Endothelial cell of umbilical vein (primary cell): ENCODE data around the gene KCNJ18. TPM values are rescaled to one million over a fixed set of nuclear protein-coding genes. Genes with fewer than 3 reads are reported as not detected.
"Not testable (repeated sequence)": the region's sequence is repeated elsewhere in the genome, so short reads cannot be mapped to it uniquely, and the experiment has no call there.

Experiments used
- BruUV-seq: library from RNA; stranded (reverse); fragments of 400-500 nt; replicated peaks from 2 replicates; lab custom pipeline; 2021; lab: Mats Ljungman, UMichigan
- CTCF ChIA-PET: fragments of 300-600, 350-600 bp; sonication (Branson Sonifier 250); formaldehyde crosslinking; loops from one replicate; lab custom pipeline; 2021; ENCODE audit warnings: antibody characterized with exemption, inconsistent platforms; lab: Charles Lee
- POLR2A ChIA-PET: fragments of 300-600, 350-600 bp; sonication (Branson Sonifier 250); formaldehyde crosslinking; loops from one replicate; lab custom pipeline; 2021; ENCODE audit warnings: antibody characterized with exemption, inconsistent platforms; lab: Charles Lee
- DNase-seq: peaks from one replicate; pipeline ENCODE4 v3.0.0-alpha.2; 2011; ENCODE audit warnings: low read depth, low spot score
- FAIRE-seq: peaks from 2 replicates; lab custom pipeline; 2011; peaks lifted over from hg19 to GRCh38; lab: Jason Lieb, UNC
- H2AFZ ChIP-seq: 2 replicates; pipeline ENCODE4 v1.6.0; 2012; ENCODE audit warnings: low read depth, low read length, control low read depth, inconsistent platforms
- H3K27ac ChIP-seq: 2 replicates; pipeline ENCODE4 v1.5.1; 2011; ENCODE audit warnings: low read depth, mild to moderate bottlenecking, control low read depth, low read length, moderate library complexity; ENCODE audit not compliant: insufficient read depth
- H3K27me3 ChIP-seq, 2 experiments: 2 replicates each; pipeline versions ENCODE4 v1.6.0 to v1.6.1; 2011; ENCODE audit warnings: low read length in 2 of 2, mixed read lengths in 1 of 2; ENCODE audit not compliant: control insufficient read depth in 2 of 2, insufficient read depth in 2 of 2
- H3K36me3 ChIP-seq, 2 experiments: 2 replicates in 1 of 2; 3 replicates in 1 of 2; pipeline ENCODE4 v1.5.1; 2011; ENCODE audit warnings: low read length in 2 of 2, mild to moderate bottlenecking in 1 of 2, moderate library complexity in 1 of 2; ENCODE audit not compliant: control insufficient read depth in 2 of 2, insufficient read depth in 2 of 2; ENCODE audit errors: extremely low read depth in 1 of 2
- H3K4me1 ChIP-seq: 3 replicates; pipeline ENCODE4 v1.5.1; 2011; ENCODE audit warnings: mild to moderate bottlenecking, low read length; ENCODE audit not compliant: control insufficient read depth, insufficient read depth; ENCODE audit errors: extremely low read depth
- H3K4me2 ChIP-seq: 2 replicates; pipeline ENCODE4 v1.6.1; 2011; ENCODE audit warnings: low read length, control low read depth, mixed read lengths; ENCODE audit not compliant: insufficient read depth
- H3K4me3 ChIP-seq, 3 experiments: fragments of 200-600 bp in 1 of 3; sonication (generic), shearing (Covaris generic) in 1 of 3; replicated peaks in 1 of 3; 2 replicates each; pipeline ENCODE4 v1.5.1; 2011 to 2016; ENCODE audit warnings: control low read depth in 3 of 3, low read length in 3 of 3, mild to moderate bottlenecking in 2 of 3, inconsistent platforms in 1 of 3, low read depth in 1 of 3, moderate library complexity in 1 of 3; ENCODE audit not compliant: insufficient read depth in 1 of 3
- H3K79me2 ChIP-seq: 2 replicates; pipeline ENCODE4 v1.6.0; 2012; ENCODE audit warnings: low read length, inconsistent platforms; ENCODE audit not compliant: control insufficient read depth, insufficient read depth
- H3K9ac ChIP-seq: replicated peaks from 2 replicates; pipeline ENCODE3; 2011; ENCODE audit warnings: low read length, control low read depth; ENCODE audit not compliant: insufficient read depth; ENCODE audit errors: extremely low read depth
- H3K9me1 ChIP-seq: replicated peaks from 3 replicates; pipeline ENCODE4 v1.6.0; 2011; ENCODE audit warnings: mild to moderate bottlenecking, low read length; ENCODE audit not compliant: control insufficient read depth, insufficient read depth; ENCODE audit errors: extremely low read depth
- H3K9me3 ChIP-seq: replicated peaks from 2 replicates; pipeline ENCODE4 v1.5.1; 2012; ENCODE audit warnings: low read length, inconsistent platforms; ENCODE audit not compliant: control insufficient read depth, insufficient read depth
- H4K20me1 ChIP-seq: replicated peaks from 2 replicates; pipeline ENCODE3; 2011; ENCODE audit warnings: mild to moderate bottlenecking, low read length; ENCODE audit not compliant: control insufficient read depth, insufficient read depth; ENCODE audit errors: extremely low read depth
- dilution Hi-C: fragments of 300-500 bp; cut with MboI; formaldehyde crosslinking; loops from one replicate; pipeline ENCODE4 v1.15.0; 2019; ENCODE audit warnings: low sequenced_read_pairs; ENCODE audit not compliant: extremely low pct_ligation_motif_present
- intact Hi-C: fragments of 100-400 bp; cut with micrococcal nuclease; formaldehyde crosslinking; loops from one replicate; pipeline ENCODE4 v1.10.0; 2022
- polyA plus RNA-seq, 4 experiments: library from polyadenylated mRNA; depleted of rRNA in 3 of 4; stranded (reverse) in 3 of 4; unstranded in 1 of 4; fragments of >200 nt; gene quantifications; 2 replicates each; pipeline versions ENCODE4 v1.2.1 to v1.2.3, GENCODE V29; 2011 to 2012; ENCODE audit warnings: missing spikeins in 1 of 4
- total RNA-seq: library from RNA; stranded (reverse); gene quantifications from 2 replicates; pipeline ENCODE4 v1.2.3, GENCODE V29; 2021

Gene KCNJ18
- total and polyA plus RNA-seq, 2 donors (not counting 3 experiments of a cell fraction or from before 2014, with no cell fraction given): not detected

GRCh38 chr17:21713631-21714030 is 21.3 kb downstream of the KCNJ18 start:
- H3K9me1 ChIP-seq, POLR2A ChIA-PET, dilution Hi-C loops, H3K27ac ChIP-seq, H3K4me2 ChIP-seq, H3K79me2 ChIP-seq, H4K20me1 ChIP-seq, DNase-seq, BruUV-seq, H3K27me3 ChIP-seq, H3K9me3 ChIP-seq, H2AFZ ChIP-seq, H3K36me3 ChIP-seq, H3K4me3 ChIP-seq, intact Hi-C loops, CTCF ChIA-PET, H3K4me1 ChIP-seq, FAIRE-seq, H3K9ac ChIP-seq: not testable (repeated sequence)

DNA sequence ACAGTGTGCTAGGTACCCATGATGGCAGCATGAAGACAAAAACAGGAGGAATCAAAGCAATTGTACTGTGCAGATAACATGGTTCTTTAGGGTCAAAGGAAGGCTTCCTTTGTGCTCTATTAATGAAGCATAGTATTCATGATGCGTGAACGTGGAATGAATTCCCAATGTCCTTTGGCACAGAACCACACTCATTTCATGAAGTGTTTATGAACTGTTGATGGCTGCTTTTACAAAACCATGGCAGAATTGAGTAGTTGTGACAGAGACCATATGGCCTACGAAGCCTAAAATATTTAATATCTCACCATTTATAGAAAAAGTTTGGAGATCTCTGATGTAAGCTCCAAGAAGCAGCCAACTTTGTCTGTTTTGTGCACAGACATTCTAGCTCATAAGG is 22.4 kb downstream of the KCNJ18 start:
- POLR2A ChIA-PET, H2AFZ ChIP-seq, H3K9ac ChIP-seq, H3K27ac ChIP-seq, H3K27me3 ChIP-seq, H3K4me3 ChIP-seq, BruUV-seq, intact Hi-C loops, FAIRE-seq, H3K4me2 ChIP-seq, CTCF ChIA-PET, H3K4me1 ChIP-seq, H3K79me2 ChIP-seq, H4K20me1 ChIP-seq, H3K9me3 ChIP-seq, H3K9me1 ChIP-seq, H3K36me3 ChIP-seq, DNase-seq, dilution Hi-C loops: not testable (repeated sequence)

GRCh38 chr17:21715877-21716276 is 23.6 kb downstream of the KCNJ18 start:
- intact Hi-C loops, H2AFZ ChIP-seq, H3K4me3 ChIP-seq, H3K9me1 ChIP-seq, H3K27me3 ChIP-seq, dilution Hi-C loops, FAIRE-seq, H3K4me1 ChIP-seq, CTCF ChIA-PET, H3K79me2 ChIP-seq, POLR2A ChIA-PET, H3K9me3 ChIP-seq, H4K20me1 ChIP-seq, DNase-seq, H3K4me2 ChIP-seq, H3K9ac ChIP-seq, H3K36me3 ChIP-seq, H3K27ac ChIP-seq, BruUV-seq: not testable (repeated sequence)

DNA sequence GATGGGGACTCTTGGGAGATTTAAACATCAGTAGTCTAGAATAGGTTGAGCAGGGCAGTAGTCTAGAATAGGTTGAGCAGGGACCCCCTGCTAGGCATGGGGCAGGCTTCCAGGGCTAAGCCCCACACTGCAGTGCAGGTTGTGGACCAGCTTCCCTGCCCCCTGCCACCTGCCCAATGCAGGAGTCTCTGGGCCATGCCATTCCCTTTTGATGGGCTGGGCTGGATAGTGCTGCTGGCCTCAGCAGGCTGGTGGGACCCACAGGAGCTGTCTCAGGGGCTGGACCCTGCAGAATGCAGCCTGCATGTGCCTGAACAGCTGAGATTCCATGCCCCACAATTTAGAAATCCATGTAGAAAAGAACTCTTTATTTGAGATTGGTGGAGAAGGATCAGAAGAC is 26.6 kb downstream of the KCNJ18 start:
- H3K9ac ChIP-seq, CTCF ChIA-PET, H3K36me3 ChIP-seq, H3K27ac ChIP-seq, dilution Hi-C loops, H3K4me1 ChIP-seq, POLR2A ChIA-PET, H3K27me3 ChIP-seq, intact Hi-C loops, DNase-seq, H3K4me2 ChIP-seq, FAIRE-seq, H3K79me2 ChIP-seq, H2AFZ ChIP-seq, H3K4me3 ChIP-seq, H3K9me3 ChIP-seq, H3K9me1 ChIP-seq, H4K20me1 ChIP-seq, BruUV-seq: not testable (repeated sequence)
